ENCODE data around the gene KLHL13.

The KLHL13 gene

DNA sequence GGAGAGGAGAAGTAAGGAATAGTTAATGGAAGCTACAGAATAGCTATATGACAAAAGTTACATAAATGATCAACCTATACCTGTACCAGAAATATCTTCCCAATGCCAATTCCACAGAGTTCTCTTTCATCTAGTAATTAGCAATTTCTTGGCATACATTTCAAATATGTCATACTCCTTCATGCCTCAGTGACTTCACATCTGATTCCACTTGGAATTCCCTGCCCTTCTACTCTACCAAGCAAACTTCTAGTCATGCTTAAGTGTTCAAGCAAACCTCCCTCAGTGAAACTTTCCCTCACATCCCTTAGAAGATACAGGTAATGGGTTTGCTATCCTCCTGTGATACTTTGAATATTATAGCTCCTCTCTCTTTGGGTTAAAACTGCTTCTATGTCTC lies 127.1 kb downstream of the KLHL13 start:
- no peak for DNase-seq
- H3K27me3 ChIP-seq: no peaks in the 10 kb centered on the region
- no peak overlapping the region for H3K4me3 ChIP-seq
- TF ChIP-seq, protein P1, sequence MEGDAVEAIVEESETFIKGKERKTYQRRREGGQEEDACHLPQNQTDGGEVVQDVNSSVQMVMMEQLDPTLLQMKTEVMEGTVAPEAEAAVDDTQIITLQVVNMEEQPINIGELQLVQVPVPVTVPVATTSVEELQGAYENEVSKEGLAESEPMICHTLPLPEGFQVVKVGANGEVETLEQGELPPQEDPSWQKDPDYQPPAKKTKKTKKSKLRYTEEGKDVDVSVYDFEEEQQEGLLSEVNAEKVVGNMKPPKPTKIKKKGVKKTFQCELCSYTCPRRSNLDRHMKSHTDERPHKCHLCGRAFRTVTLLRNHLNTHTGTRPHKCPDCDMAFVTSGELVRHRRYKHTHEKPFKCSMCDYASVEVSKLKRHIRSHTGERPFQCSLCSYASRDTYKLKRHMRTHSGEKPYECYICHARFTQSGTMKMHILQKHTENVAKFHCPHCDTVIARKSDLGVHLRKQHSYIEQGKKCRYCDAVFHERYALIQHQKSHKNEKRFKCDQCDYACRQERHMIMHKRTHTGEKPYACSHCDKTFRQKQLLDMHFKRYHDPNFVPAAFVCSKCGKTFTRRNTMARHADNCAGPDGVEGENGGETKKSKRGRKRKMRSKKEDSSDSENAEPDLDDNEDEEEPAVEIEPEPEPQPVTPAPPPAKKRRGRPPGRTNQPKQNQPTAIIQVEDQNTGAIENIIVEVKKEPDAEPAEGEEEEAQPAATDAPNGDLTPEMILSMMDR (IDR thresholded peaks at IDR 0.05): no peak
- H3K27ac ChIP-seq: no peak overlapping the region
- H3K4me1 ChIP-seq: peaks cover 0 to 6% (median 0%) of the 10 kb centered on the region in 4 donors
- intact Hi-C loops (cut with DNase I; ENCODE audit: low total_unique reads): no loop called here
- no peaks in the 10 kb centered on the region for H3K9me3 ChIP-seq
- H3K36me3 ChIP-seq: no peaks in the 10 kb centered on the region

DNA sequence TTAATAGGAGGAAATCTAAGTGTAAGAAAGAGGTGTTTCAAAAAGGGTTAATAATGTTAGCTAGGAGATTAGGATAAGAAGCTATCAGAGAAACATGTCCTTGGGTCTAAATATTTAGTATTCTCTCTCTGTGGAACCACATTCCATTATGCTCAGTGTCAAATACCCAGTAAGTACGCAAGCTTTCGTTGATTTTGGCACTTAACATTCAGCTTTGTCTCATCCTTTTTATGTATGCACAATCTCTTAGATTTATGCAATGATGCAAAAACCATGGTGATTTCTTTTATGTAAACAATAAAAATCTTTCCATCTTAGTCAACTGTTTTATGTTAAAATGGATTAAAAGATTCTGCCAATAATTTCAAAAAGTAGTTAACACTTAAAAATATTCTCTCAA lies 129.2 kb downstream of the KLHL13 start:
- Histone ChIP-seq H3K4me3 (no peak overlapping the region), H3K27me3 (no peaks in the 10 kb centered on the region), H3K9me3 (no peaks in the 10 kb centered on the region), H3K4me1 (peaks cover 0 to 6% (median 0%) of the 10 kb centered on the region in 4 donors), H3K36me3 (no peaks in the 10 kb centered on the region), H3K27ac (no peak overlapping the region)
- no peak for DNase-seq
- TF ChIP-seq, protein P1 (IDR thresholded peaks at IDR 0.05): no peak
- intact Hi-C loops (cut with DNase I; ENCODE audit: low total_unique reads): no loop called here

DNA sequence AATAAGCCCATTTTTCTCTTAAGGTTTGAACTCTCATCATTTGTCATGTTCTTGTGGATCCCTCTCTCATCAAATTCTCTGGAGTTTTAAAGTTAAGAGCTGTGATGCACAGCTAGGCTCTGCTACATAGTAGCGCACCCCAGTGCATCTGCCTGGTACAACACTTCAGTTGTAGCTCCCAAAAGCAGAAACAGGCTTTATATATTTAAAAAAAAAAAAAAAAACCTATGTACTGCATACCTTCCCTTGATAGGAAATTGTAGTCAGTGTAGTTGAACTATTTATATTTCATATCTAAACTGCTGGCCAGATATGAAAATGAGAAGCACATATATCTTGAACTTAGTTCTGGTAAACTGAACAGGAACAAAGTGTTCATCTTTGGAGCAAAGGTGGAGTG lies 131.4 kb downstream of the KLHL13 start:
- Histone ChIP-seq H3K36me3 (no peaks in the 10 kb centered on the region), H3K4me3 (no peak overlapping the region), H3K9me3 (no peaks in the 10 kb centered on the region), H3K4me1 (no peaks in the 10 kb centered on the region), H3K27ac (no peak overlapping the region), H3K27me3 (no peaks in the 10 kb centered on the region)
- intact Hi-C loops (cut with DNase I; ENCODE audit: low total_unique reads): no loop called here
- DNase-seq: no peak
- TF ChIP-seq, protein P1 (IDR thresholded peaks at IDR 0.05): no peak

DNA sequence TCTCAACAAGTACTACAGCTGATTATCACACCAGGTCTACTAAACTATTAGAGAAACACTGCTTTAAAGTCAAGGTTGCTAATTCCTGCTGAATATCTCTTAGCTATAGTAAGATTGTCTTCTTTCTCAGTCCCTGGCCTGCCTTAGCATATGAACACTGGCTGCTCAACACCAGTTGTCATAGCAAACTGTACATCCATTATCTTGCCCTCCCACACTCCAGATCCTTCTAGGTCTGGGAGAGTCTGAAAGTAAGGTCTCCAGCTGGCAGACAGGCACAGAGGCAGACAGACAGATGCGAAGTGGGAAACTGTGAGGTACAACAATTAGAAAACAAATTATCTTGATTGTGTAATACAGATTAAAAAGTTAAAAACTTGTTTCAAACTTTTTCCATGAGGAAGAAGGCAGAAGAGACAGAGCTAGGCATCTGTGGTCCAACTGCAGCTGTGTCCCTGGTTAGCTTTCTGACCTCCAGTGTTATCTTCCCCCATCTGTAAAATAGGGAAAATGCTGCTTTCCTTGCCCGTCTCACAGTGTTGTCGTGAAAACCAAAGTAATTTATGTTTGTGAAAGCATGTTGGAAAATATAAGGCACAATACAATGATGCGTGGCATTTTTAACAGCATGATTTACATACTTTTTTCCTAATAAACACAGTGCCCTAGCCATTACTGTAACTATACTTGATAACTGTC lies 133.8 kb downstream of the KLHL13 start:
- TF ChIP-seq, protein P1 (IDR thresholded peaks at IDR 0.05): no peak
- Histone ChIP-seq H3K27ac (no peak overlapping the region), H3K36me3 (no peaks in the 10 kb centered on the region), H3K4me3 (no peak overlapping the region), H3K27me3 (no peaks in the 10 kb centered on the region), H3K4me1 (no peaks in the 10 kb centered on the region), H3K9me3 (no peaks in the 10 kb centered on the region)
- DNase-seq: no peak
- intact Hi-C loops (cut with DNase I; ENCODE audit: low total_unique reads): no loop called here

DNA sequence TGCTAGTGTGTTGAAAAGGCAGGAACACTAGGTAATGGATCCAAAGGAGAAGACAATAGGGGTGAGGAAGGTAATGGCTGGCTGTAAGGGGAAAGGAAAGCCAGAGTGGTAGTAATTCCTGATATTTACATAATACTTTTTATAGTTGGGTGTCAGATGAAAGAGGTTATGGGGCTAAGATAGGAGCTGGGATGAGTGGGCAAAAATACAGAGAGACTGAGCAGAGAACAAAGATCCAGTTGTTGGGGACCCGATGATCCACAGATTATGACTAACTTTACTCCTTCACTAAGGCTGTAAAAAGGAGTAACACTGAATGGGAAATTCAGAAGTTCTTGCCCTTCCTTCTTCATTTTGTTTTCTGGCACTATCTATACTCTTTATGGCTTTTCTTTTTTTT lies 138.2 kb downstream of the KLHL13 start:
- no peak overlapping the region for H3K4me3 ChIP-seq
- intact Hi-C loops (cut with DNase I; ENCODE audit: low total_unique reads): no loop called here
- no peaks in the 10 kb centered on the region for H3K36me3 ChIP-seq
- H3K9me3 ChIP-seq: no peaks in the 10 kb centered on the region
- H3K27ac ChIP-seq: no peak overlapping the region
- TF ChIP-seq, protein P1 (IDR thresholded peaks at IDR 0.05): no peak
- H3K27me3 ChIP-seq: no peaks in the 10 kb centered on the region
- DNase-seq: no peak
- peaks cover 0 to 4% (median 0%) of the 10 kb centered on the region in 4 donors for H3K4me1 ChIP-seq

All from tibial artery (tissue), 4 donors.